HL-60 (cell line): ENCODE results near the gene DLX3.

Source experiments
- DNase-seq, 2 experiments: peaks; one replicate each; pipeline ENCODE4 v3.0.0-alpha.2; 2010 to 2020; ENCODE audit warnings: low read depth in 1 of 2, low spot score in 1 of 2
- H3K27ac ChIP-seq: fragments of 250-450 bp; sonication (Bioruptor Pico); replicated peaks from 2 replicates; pipeline ENCODE4 v1.5.1; 2020; ENCODE audit warnings: mild to moderate bottlenecking, moderate library complexity
- H3K27me3 ChIP-seq: fragments of 250-450 bp; sonication (Bioruptor Pico); 2 replicates; pipeline ENCODE4 v1.5.1; 2021; ENCODE audit warnings: mild to moderate bottlenecking, moderate library complexity; ENCODE audit not compliant: insufficient read depth, poor library complexity, severe bottlenecking
- H3K4me3 ChIP-seq: replicated peaks from 2 replicates; pipeline ENCODE4 v1.5.1; 2011; ENCODE audit warnings: mild to moderate bottlenecking, control low read depth, low read length; ENCODE audit not compliant: insufficient read depth
- GABPA ChIP-seq: IDR thresholded peaks from 2 replicates; pipeline ENCODE4 v1.6.1; 2012; ENCODE audit warnings: low read depth
- POLR2AphosphoS5 ChIP-seq: IDR thresholded peaks from 2 replicates; pipeline ENCODE4 v1.6.1; 2012; ENCODE audit warnings: low read depth
- SPI1 ChIP-seq: IDR thresholded peaks from 2 replicates; pipeline ENCODE4 v1.6.1; 2012; ENCODE audit warnings: low read depth, mild to moderate bottlenecking, borderline replicate concordance
- TF ChIP-seq, protein P1 (sequence below): IDR thresholded peaks from one replicate; pipeline ENCODE4 v1.5.1; 2011; ENCODE audit warnings: low read length, control low read depth, inconsistent platforms; ENCODE audit not compliant: insufficient read depth
- TF ChIP-seq, protein P2 (sequence below): IDR thresholded peaks from 2 replicates; pipeline ENCODE4 v1.6.1; 2012; ENCODE audit warnings: low read depth; ENCODE audit not compliant: insufficient replicate concordance

The DLX3 gene

DNA sequence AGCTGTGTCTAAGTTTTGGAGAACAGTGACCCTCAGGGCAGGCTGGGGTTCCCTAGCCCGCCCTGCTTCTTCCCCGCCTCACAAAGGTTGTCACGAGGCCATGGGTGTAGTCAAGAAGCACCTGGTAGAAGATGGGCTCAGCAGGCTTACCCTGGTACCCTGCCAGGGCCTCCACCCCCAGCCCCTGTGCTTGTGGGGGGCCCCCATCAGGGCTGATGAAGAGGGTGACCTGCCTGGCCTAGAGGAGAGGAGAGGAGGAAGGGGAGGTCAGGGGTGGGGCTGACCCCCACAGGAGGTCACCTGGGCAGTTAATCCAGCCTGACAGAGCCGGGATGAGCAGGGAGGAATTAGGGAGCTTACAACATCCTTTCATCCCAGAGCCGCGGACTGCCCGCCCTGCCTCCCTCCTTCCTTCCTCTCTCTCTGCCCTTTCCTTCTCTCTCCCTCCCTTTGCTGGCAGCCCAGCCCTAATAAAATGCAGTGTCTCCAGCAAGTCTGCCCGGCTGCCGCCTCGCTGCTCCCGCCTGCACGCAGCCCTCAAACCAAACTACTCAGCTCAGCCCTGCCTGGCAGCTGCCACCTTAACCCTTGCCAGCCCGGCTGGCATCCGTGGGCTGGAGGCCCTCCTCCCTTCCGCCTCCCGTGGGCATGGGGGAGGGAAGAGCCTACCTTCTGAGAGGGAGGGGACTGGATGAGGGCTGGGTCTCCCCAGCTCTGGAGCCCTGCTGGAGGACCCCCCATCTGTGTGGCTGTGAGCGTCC, 7.2 kb downstream of the DLX3 start:
- H3K27me3 ChIP-seq: peaks cover 36% of the 10 kb centered on the region
- H3K27ac ChIP-seq: no peak overlapping the region

DNA sequence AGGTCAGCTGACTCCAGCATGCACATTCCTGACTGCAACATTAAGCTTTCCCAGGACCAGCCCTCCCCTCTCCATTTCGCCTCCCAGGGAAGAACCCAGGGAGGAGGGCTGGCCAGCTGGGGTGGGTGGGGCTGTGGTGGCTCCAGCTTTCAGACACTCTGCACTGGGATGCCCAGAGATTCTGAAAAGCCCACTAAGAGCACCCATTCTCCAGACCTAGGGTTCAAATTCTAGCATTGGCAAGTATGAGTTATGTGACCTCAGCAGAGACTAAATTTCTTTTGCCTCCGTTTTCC, 7.8 kb downstream of the DLX3 start:
- no peak for DNase-seq
- H3K27me3 ChIP-seq: peaks cover 31% of the 10 kb centered on the region
- no peak overlapping the region for H3K27ac ChIP-seq
- TF ChIP-seq, protein P1, sequence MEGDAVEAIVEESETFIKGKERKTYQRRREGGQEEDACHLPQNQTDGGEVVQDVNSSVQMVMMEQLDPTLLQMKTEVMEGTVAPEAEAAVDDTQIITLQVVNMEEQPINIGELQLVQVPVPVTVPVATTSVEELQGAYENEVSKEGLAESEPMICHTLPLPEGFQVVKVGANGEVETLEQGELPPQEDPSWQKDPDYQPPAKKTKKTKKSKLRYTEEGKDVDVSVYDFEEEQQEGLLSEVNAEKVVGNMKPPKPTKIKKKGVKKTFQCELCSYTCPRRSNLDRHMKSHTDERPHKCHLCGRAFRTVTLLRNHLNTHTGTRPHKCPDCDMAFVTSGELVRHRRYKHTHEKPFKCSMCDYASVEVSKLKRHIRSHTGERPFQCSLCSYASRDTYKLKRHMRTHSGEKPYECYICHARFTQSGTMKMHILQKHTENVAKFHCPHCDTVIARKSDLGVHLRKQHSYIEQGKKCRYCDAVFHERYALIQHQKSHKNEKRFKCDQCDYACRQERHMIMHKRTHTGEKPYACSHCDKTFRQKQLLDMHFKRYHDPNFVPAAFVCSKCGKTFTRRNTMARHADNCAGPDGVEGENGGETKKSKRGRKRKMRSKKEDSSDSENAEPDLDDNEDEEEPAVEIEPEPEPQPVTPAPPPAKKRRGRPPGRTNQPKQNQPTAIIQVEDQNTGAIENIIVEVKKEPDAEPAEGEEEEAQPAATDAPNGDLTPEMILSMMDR: no peak
- TF ChIP-seq, protein P2, sequence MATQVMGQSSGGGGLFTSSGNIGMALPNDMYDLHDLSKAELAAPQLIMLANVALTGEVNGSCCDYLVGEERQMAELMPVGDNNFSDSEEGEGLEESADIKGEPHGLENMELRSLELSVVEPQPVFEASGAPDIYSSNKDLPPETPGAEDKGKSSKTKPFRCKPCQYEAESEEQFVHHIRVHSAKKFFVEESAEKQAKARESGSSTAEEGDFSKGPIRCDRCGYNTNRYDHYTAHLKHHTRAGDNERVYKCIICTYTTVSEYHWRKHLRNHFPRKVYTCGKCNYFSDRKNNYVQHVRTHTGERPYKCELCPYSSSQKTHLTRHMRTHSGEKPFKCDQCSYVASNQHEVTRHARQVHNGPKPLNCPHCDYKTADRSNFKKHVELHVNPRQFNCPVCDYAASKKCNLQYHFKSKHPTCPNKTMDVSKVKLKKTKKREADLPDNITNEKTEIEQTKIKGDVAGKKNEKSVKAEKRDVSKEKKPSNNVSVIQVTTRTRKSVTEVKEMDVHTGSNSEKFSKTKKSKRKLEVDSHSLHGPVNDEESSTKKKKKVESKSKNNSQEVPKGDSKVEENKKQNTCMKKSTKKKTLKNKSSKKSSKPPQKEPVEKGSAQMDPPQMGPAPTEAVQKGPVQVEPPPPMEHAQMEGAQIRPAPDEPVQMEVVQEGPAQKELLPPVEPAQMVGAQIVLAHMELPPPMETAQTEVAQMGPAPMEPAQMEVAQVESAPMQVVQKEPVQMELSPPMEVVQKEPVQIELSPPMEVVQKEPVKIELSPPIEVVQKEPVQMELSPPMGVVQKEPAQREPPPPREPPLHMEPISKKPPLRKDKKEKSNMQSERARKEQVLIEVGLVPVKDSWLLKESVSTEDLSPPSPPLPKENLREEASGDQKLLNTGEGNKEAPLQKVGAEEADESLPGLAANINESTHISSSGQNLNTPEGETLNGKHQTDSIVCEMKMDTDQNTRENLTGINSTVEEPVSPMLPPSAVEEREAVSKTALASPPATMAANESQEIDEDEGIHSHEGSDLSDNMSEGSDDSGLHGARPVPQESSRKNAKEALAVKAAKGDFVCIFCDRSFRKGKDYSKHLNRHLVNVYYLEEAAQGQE: no peak
- no peak for TF ChIP-seq POLR2AphosphoS5
- TF ChIP-seq GABPA: no peak
- TF ChIP-seq SPI1: no peak
- no peak overlapping the region for H3K4me3 ChIP-seq

More for the DNA sequence above, 7.2 kb downstream of the DLX3 start:
- no peak for DNase-seq
- no peak for TF ChIP-seq GABPA
- TF ChIP-seq, protein P1: no peak
- no peak for TF ChIP-seq SPI1
- TF ChIP-seq, protein P2: no peak
- TF ChIP-seq POLR2AphosphoS5: no peak
- H3K4me3 ChIP-seq: no peak overlapping the region

DNA sequence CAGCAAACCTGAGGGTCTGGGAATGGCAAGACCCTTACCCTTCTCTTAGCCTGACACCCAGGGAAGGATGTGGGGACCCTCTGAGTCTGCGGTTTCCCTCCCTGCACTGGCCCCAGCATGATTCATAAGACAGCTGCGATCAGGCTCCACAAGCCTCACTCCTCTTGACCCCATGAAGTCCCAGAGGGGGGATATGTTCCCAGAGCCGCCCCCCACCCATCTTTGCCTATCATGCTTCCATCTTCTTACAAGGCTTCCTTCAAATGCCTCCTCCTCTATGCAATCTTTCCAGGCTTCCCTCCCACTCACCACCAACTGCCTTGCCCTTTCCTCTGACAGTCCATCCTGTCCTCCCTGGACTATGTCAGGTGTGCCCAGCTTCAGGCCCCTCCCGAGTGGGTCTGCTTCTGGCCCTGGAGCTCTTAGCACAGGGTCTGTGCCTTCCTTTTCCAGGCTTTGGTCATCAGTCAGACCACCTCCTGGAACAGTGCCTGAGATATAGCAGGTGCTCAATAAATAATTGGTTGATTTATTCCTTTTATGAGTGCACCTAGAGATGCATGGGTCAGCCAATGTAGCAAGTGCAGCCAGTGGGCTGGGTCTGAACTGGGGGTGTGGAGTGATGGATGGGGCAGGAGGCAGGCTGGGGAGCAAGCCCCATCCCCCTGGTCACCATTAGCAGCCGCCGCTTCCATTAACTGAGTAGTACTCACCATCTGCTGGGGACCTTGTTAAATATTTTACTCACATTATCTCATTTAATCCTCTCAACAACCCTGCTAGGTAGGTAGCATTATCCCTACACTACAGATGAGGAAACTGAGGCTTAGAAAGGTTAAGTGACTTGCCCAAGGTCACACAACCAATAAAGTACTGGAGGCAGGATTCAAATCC, 8.4 kb downstream of the DLX3 start:
- TF ChIP-seq, protein P1: no peak
- Histone ChIP-seq H3K4me3 (no peak overlapping the region), H3K27me3 (peaks cover 27% of the 10 kb centered on the region), H3K27ac (no peak overlapping the region)
- no peak for DNase-seq
